ENCODE results near the gene TEAD1.
A peak's percentile ranks its signal among the peaks of the same experiment; 100 is the strongest.

TEAD1 gene

GRCh38 chr11:12687740-12688139, 13.5 kb downstream of the TEAD1 start:
- peak; percentile 13 for DNase-seq

- DNase-seq = no peak
These were observed 15.0 kb downstream of the TEAD1 start for GRCh38 chr11:12689029-12689755.

GRCh38 chr11:12690663-12691062, 16.4 kb downstream of the TEAD1 start:
- no peak for DNase-seq

- peak; percentile 48 for DNase-seq
These were observed 17.3 kb downstream of the TEAD1 start for GRCh38 chr11:12691473-12691872.

- DNase-seq = peak; percentile 97
These were observed 18.2 kb downstream of the TEAD1 start for GRCh38 chr11:12692229-12693075.

GRCh38 chr11:12693094-12693478, 18.9 kb downstream of the TEAD1 start:
- DNase-seq = peak; percentile 71

- peak; percentile 93 for DNase-seq
These were observed 19.4 kb downstream of the TEAD1 start for GRCh38 chr11:12693479-12694182.

- peak; percentile 93 for DNase-seq
These were observed 19.9 kb downstream of the TEAD1 start for GRCh38 chr11:12694183-12694531.

- peak; percentile 23 for DNase-seq
These were observed 21.1 kb downstream of the TEAD1 start for GRCh38 chr11:12695221-12695794.

GRCh38 chr11:12695873-12696272, 21.7 kb downstream of the TEAD1 start:
- DNase-seq = peak; percentile 30

GRCh38 chr11:12696911-12697581, 22.8 kb downstream of the TEAD1 start:
- DNase-seq = peak; percentile 84

- peak; percentile 78 for DNase-seq
These were observed 23.8 kb downstream of the TEAD1 start for GRCh38 chr11:12698048-12698447.

GRCh38 chr11:12701811-12702592, 27.8 kb downstream of the TEAD1 start:
- no peak for DNase-seq

- DNase-seq = no peak
These were observed 28.8 kb downstream of the TEAD1 start for GRCh38 chr11:12702999-12703453.

GRCh38 chr11:12704049-12704448, 29.8 kb downstream of the TEAD1 start:
- no peak for DNase-seq

GRCh38 chr11:12705874-12706273, 31.7 kb downstream of the TEAD1 start:
- no peak for DNase-seq

GRCh38 chr11:12706545-12707499, 32.6 kb downstream of the TEAD1 start:
- DNase-seq = peak; percentile 85

- no peak for DNase-seq
These were observed 33.3 kb downstream of the TEAD1 start for GRCh38 chr11:12707500-12707880.

GRCh38 chr11:12711496-12711895, 37.3 kb downstream of the TEAD1 start:
- no peak for DNase-seq

- DNase-seq = no peak
These were observed 37.9 kb downstream of the TEAD1 start for GRCh38 chr11:12712132-12712531.

- no peak for DNase-seq
These were observed 40.9 kb downstream of the TEAD1 start for GRCh38 chr11:12715131-12715530.
